G401.6 (cell line): ENCODE results near the gene LINC00305.

ENCODE experiments used
- FAIRE-seq: peaks from 2 replicates; lab custom pipeline; 2012; peaks lifted over from hg19 to GRCh38; lab: Jason Lieb, UNC

LINC00305 gene

GRCh38 chr18:64115881-64116280, 33.0 kb downstream of the LINC00305 start:
- FAIRE-seq, result no peak

- FAIRE-seq, result no peak
Measured at GRCh38 chr18:64111950-64112349, 36.9 kb downstream of the LINC00305 start.

- FAIRE-seq, result no peak
Measured at GRCh38 chr18:64110692-64111480, 38.0 kb downstream of the LINC00305 start.

- no peak for FAIRE-seq
Measured at GRCh38 chr18:64103986-64104385, 44.9 kb downstream of the LINC00305 start.

- no peak for FAIRE-seq
Measured at GRCh38 chr18:64100116-64100922, 48.6 kb downstream of the LINC00305 start.

- FAIRE-seq, result no peak
Measured at GRCh38 chr18:64099244-64099643, 49.6 kb downstream of the LINC00305 start.

- no peak for FAIRE-seq
Measured at GRCh38 chr18:64097497-64097896, 51.4 kb downstream of the LINC00305 start.

GRCh38 chr18:64095056-64095455, 53.8 kb downstream of the LINC00305 start:
- FAIRE-seq, result no peak

- FAIRE-seq, result no peak
Measured at GRCh38 chr18:64094210-64094609, 54.7 kb downstream of the LINC00305 start.

GRCh38 chr18:64091526-64091925, 57.4 kb downstream of the LINC00305 start:
- FAIRE-seq, result no peak

GRCh38 chr18:64090876-64091275, 58.0 kb downstream of the LINC00305 start:
- FAIRE-seq, result no peak

GRCh38 chr18:64083916-64084315, 65.0 kb downstream of the LINC00305 start:
- no peak for FAIRE-seq

- FAIRE-seq, result no peak
Measured at GRCh38 chr18:64082513-64082912, 66.4 kb downstream of the LINC00305 start.

- no peak for FAIRE-seq
Measured at GRCh38 chr18:64082054-64082453, 66.8 kb downstream of the LINC00305 start.

- FAIRE-seq, result no peak
Measured at GRCh38 chr18:64073971-64074370, 74.9 kb downstream of the LINC00305 start.

GRCh38 chr18:64055019-64055418, 93.9 kb downstream of the LINC00305 start:
- FAIRE-seq, result no peak

GRCh38 chr18:64053246-64053645, 95.6 kb downstream of the LINC00305 start:
- no peak for FAIRE-seq

GRCh38 chr18:64052772-64053171, 96.1 kb downstream of the LINC00305 start:
- FAIRE-seq, result no peak

GRCh38 chr18:64044616-64045015, 104.3 kb downstream of the LINC00305 start:
- no peak for FAIRE-seq

- FAIRE-seq, result no peak
Measured at GRCh38 chr18:64042728-64043358, 106.0 kb downstream of the LINC00305 start.

GRCh38 chr18:64037812-64038414, 111.0 kb downstream of the LINC00305 start:
- FAIRE-seq, result no peak

GRCh38 chr18:64032312-64032711, 116.6 kb downstream of the LINC00305 start:
- FAIRE-seq, result no peak

- no peak for FAIRE-seq
Measured at GRCh38 chr18:64031411-64031810, 117.5 kb downstream of the LINC00305 start.
